Left lobe of liver (tissue), 2 donors: Measurements from ENCODE around the gene DNMT1. TPM values are rescaled to one million over a fixed set of nuclear protein-coding genes. Genes with fewer than 3 reads are reported as not detected.
A peak's percentile ranks its signal among the peaks of the same experiment; 100 is the strongest.

Experiments used
- ATAC-seq: fragments of 200-7000 bp; cut with Tn5 transposase; one replicate; pipeline ENCODE4 v1.9.1; 2020; ENCODE audit warnings: mild to moderate bottlenecking, moderate library complexity
- DNase-seq: peaks from one replicate; pipeline ENCODE4 v3.0.0-alpha.2; 2020; ENCODE audit warnings: low spot score
- total RNA-seq: library from RNA; stranded (reverse); gene quantifications from one replicate; pipeline ENCODE4 v1.2.1, GENCODE V29; 2021
- donor health status: DM: no; HTN: no; CAD: no; lungs with moderate emphysema.
- donor health status: DM: no; HTN: yes; CAD: no.

DNMT1 gene
- total RNA-seq, 1 donor from 2014 or later: 21.5 TPM

DNA sequence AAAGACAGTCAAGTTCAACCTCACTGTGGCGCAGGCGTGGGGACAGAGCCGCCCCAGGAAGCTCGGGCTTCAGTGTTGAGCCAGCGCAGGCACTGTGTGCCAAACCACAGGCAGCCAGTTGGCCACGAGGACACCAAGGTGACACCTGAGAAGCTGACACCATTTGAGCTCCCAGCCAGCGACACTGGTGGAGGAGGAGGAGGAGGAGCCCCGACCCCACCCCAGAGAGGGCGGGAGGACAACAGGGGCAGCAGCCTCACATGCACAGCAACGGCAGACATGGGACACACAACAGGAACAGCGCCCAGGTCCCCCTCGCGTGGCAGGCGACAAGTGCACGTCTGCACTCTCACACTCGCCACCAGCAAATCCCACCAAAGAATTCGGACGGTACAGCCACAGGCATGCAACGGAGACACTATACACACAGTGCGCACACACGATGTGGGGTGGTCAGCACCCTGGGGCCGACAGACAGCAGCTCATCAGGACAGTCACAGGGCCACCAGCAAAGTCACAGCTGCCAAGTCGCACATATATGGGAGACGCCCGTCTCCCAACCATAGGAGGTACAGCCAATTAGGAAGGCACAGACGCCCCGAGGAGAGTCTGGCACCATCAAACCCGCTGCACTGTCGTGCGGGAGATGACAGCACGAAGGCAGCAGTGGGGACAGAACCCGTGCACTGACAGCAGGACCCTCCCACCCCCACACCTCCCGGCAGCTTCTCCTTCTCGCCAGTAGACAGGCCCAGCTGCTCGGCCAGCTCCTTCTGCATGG, 78.5 kb downstream of the DNMT1 start:
- ATAC-seq (no peak), DNase-seq (no peak)

- DNase-seq: no peak
- ATAC-seq: no peak
Measured at GRCh38 chr19:10115392-10116084, 79.2 kb downstream of the DNMT1 start.

- ATAC-seq: no peak
Measured at GRCh38 chr19:10114651-10115391, 79.9 kb downstream of the DNMT1 start.

DNA sequence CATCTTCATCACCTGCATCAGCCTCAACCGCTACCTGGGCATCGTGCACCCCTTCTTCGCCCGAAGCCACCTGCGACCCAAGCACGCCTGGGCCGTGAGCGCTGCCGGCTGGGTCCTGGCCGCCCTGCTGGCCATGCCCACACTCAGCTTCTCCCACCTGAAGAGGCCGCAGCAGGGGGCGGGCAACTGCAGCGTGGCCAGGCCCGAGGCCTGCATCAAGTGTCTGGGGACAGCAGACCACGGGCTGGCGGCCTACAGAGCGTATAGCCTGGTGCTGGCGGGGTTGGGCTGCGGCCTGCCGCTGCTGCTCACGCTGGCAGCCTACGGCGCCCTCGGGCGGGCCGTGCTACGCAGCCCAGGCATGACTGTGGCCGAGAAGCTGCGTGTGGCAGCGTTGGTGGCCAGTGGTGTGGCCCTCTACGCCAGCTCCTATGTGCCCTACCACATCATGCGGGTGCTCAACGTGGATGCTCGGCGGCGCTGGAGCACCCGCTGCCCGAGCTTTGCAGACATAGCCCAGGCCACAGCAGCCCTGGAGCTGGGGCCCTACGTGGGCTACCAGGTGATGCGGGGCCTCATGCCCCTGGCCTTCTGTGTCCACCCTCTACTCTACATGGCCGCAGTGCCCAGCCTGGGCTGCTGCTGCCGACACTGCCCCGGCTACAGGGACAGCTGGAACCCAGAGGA, 80.6 kb downstream of the DNMT1 start:
- ATAC-seq (peak; percentile 6), DNase-seq (no peak)

More at GRCh38 chr19:10114651-10115391, 79.9 kb downstream of the DNMT1 start:
- no peak for DNase-seq

DNA sequence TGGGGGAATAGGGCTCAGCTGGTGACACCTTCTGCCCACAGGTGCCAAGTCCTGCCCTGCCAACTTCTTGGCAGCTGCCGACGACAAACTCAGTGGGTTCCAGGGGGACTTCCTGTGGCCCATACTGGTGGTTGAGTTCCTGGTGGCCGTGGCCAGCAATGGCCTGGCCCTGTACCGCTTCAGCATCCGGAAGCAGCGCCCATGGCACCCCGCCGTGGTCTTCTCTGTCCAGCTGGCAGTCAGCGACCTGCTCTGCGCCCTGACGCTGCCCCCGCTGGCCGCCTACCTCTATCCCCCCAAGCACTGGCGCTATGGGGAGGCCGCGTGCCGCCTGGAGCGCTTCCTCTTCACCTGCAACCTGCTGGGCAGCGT, 81.2 kb downstream of the DNMT1 start:
- ATAC-seq (peak; percentile 12), DNase-seq (peak; percentile 47)

GRCh38 chr19:10112895-10113591, 81.7 kb downstream of the DNMT1 start:
- ATAC-seq: peak; percentile 76
- DNase-seq: no peak

DNA sequence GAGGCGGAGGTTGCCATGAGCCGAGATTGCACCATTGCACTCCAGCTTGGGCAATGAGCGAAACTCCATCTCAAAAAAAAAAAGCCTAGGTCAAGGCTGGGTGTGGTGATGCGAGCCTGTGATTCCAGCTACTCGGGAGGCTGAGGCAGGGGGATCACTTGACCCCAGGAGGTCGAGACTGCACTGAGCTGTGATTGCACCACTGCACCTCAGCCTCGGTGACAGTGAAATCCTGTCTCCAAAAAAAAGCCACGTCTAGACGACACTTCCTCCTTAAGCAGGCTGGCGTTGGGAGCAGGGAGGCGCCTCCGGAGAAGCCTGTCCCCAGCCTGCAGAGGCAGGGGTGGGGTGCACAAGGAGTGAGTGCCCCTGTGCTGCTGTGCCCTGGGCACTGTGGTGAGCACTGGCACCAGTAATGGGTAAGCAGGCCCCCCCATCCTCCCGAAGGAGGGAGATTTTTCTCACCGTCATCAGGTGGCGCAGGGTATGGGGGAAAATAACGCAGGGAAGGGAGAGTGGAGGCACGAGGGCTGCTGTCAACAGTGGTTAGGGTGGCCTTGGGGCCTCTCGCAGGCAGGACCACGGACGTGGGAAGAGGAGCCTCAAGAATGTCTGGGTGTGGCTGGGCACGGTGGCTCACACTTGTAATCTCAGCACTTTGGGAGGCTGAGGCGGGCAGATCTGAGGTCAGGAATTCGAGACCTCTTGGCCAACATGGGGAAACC, 82.6 kb downstream of the DNMT1 start:
- ATAC-seq (no peak), DNase-seq (no peak)

- ATAC-seq (no peak), DNase-seq (no peak)
Measured at GRCh38 chr19:10111405-10111811, 83.3 kb downstream of the DNMT1 start, which contains the start of gene P2RY11. TSS of gene P2RY11 (plus strand) at chr19:10111693. CDS start at chr19:10111722, 29 bp downstream.

DNA sequence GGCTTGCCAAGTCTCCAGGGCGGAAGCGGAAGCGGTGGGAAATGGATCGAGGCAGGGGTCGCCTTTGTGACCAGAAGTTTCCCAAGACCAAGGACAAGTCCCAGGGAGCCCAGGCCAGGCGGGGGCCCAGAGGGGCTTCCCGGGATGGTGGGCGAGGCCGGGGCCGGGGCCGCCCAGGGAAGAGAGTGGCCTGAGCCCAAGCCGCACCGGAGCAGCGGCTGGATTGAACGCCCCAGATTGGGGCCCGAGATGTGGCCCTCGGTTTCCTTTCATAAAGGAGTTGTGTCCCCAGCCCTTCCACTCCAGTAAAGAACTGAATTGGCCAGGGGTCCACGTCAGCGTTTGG, 83.8 kb downstream of the DNMT1 start:
- ATAC-seq: no peak

DNA sequence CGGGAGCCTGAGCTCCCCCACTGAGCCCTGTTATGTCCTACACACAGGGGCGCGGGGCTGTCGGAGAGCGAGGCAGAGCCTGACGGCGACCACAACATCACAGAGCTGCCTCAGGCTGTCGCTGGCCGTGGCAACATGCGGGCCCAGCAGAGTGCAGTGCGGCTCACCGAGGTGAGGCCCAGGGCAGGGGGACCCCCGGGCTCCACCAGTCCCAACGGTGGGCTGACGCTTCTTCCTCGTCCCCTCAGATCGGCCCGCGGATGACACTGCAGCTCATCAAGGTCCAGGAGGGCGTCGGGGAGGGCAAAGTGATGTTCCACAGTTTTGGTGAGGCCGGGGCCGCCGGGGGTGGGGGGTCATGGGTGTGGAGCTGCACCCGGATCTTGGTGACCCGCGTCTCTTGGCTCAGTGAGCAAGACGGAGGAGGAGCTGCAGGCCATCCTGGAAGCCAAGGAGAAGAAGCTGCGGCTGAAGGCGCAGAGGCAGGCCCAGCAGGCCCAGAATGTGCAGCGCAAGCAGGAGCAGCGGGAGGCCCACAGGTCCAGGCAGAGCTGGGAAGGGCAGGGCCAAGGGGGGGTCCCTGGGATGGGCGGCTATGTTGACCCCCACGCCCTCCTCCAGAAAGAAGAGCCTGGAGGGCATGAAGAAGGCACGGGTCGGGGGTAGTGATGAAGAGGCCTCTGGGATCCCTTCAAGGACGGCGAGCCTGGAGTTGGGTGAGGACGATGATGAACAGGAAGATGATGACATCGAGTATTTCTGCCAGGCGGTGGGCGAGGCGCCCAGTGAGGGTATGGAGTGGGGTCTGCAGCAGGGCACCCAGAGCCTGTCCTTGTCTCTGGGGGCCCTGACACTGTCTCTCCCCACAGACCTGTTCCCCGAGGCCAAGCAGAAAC, 84.4 kb downstream of the DNMT1 start:
- DNase-seq (no peak), ATAC-seq (no peak)

More for the DNA sequence above, 83.8 kb downstream of the DNMT1 start:
- no peak for DNase-seq

- DNase-seq (no peak), ATAC-seq (no peak)
Measured at GRCh38 chr19:10109528-10109927, 85.2 kb downstream of the DNMT1 start.

- DNase-seq (no peak), ATAC-seq (no peak)
Measured at GRCh38 chr19:10107817-10108367, 86.9 kb downstream of the DNMT1 start.

GRCh38 chr19:10107254-10107653, 87.5 kb downstream of the DNMT1 start:
- DNase-seq (no peak), ATAC-seq (no peak)

GRCh38 chr19:10106100-10106936, 88.4 kb downstream of the DNMT1 start, which contains the start of gene PPAN:
TSS of gene PPAN (plus strand) at chr19:10106362. CDS start at chr19:10106395, 33 bp downstream.
- ATAC-seq (peak; percentile 96), DNase-seq (peak; percentile 98)

DNA sequence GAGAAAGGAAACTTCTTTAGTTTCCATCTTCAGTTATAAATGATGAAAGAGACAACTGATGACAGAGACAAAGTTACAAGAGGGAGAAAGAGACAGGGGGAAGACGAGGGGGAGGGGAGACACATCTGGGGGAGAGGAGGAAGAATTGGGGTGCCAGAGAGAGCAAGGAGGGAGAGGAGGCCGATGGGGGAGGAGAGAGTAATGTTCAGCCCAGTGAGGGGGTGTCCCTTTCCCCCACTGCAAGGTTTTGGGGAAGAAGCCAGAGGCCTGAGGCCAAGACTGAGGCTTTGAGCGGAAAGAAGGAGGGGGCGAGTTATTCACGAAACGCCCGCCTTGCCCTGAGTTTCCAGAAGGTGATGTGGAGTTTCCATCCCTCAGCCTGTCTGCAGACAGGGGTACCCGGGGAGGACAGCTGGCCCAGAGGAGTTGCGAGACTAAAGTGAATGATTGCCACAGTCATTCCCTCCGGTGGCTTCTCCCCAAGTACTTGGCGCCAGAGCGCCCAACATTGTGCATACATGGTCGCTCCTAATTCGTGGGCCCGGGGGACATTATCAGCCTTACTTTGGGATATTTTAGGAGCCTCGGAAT, 89.1 kb downstream of the DNMT1 start:
- ATAC-seq (no peak), DNase-seq (no peak)

- no peak for ATAC-seq
- DNase-seq: peak; percentile 42
Measured at GRCh38 chr19:10104665-10105508, 89.9 kb downstream of the DNMT1 start.
